GM18868 (cell line): ENCODE measurements around the gene NXT1.
"Not testable (repeated sequence)": the region's sequence is repeated elsewhere in the genome, so short reads cannot be mapped to it uniquely, and the experiment has no call there.

ENCODE experiments used
- ATAC-seq: cut with Tn5 transposase; IDR thresholded peaks from one replicate; pipeline ENCODE4 v1.9.1; 2021; ENCODE audit warnings: mild to moderate bottlenecking, moderate library complexity; ENCODE audit not compliant: unreplicated experiment

NXT1 gene

GRCh38 chr20:23327617-23328333 lies 22.8 kb upstream of the NXT1 start:
- no peak for ATAC-seq

- ATAC-seq = peak; percentile 59
These were observed 18.9 kb upstream of the NXT1 start for GRCh38 chr20:23331450-23332350.

- no peak for ATAC-seq
These were observed 18.1 kb upstream of the NXT1 start for GRCh38 chr20:23332467-23332866.

GRCh38 chr20:23334111-23334510 lies 16.5 kb upstream of the NXT1 start:
- no peak for ATAC-seq

- no peak for ATAC-seq
These were observed 15.1 kb upstream of the NXT1 start for GRCh38 chr20:23335521-23335920.

GRCh38 chr20:23336476-23336875 lies 14.1 kb upstream of the NXT1 start:
- no peak for ATAC-seq

GRCh38 chr20:23337312-23337711 lies 13.3 kb upstream of the NXT1 start:
- ATAC-seq = no peak

- no peak for ATAC-seq
These were observed 10.6 kb upstream of the NXT1 start for GRCh38 chr20:23339986-23340385.

- ATAC-seq = peak; percentile 77
These were observed 10.1 kb upstream of the NXT1 start for GRCh38 chr20:23340524-23340923.

- no peak for ATAC-seq
These were observed 9.5 kb upstream of the NXT1 start for GRCh38 chr20:23341073-23341472.

GRCh38 chr20:23343590-23343989 lies 7.0 kb upstream of the NXT1 start:
- ATAC-seq = no peak

GRCh38 chr20:23344336-23344735 lies 6.3 kb upstream of the NXT1 start:
- ATAC-seq = no peak

GRCh38 chr20:23346002-23346401 lies 4.6 kb upstream of the NXT1 start:
- no peak for ATAC-seq

GRCh38 chr20:23347791-23348190 lies 2.8 kb upstream of the NXT1 start:
- ATAC-seq = no peak

- ATAC-seq = not testable (repeated sequence)
These were observed 2.1 kb upstream of the NXT1 start for GRCh38 chr20:23348510-23348909.

- ATAC-seq = peak; percentile 51
These were observed 1.0 kb upstream of the NXT1 start for GRCh38 chr20:23349338-23350195.

GRCh38 chr20:23350904-23351838 lies 580 bp downstream of the NXT1 start:
- peak; percentile 17 for ATAC-seq

GRCh38 chr20:23356203-23356602 lies 5.6 kb downstream of the NXT1 start:
- ATAC-seq = no peak

- ATAC-seq = peak; percentile 77
These were observed 7.4 kb downstream of the NXT1 start for GRCh38 chr20:23357767-23358562.
